Calu3 (cell line): ENCODE measurements around the gene ABCG5. TPM values are rescaled to one million over a fixed set of nuclear protein-coding genes. Genes with fewer than 3 reads are reported as not detected.

Experiments
- BruUV-seq: library from RNA; stranded (reverse); fragments of 400-500 nt; replicated peaks from 2 replicates; lab custom pipeline; 2021; lab: Mats Ljungman, UMichigan
- CTCF ChIA-PET: fragments of 300-600 bp; sonication (Branson Sonifier 250); formaldehyde crosslinking; loops from one replicate; lab custom pipeline; 2022; ENCODE audit warnings: antibody characterized with exemption; lab: Charles Lee
- DNase-seq: peaks from one replicate; pipeline ENCODE4 v3.0.0; 2022
- H3K27ac Mint-ChIP-seq: one replicate; pipeline ENCODE4 v1.8.0; 2022; ENCODE audit warnings: mixed read lengths; ENCODE audit not compliant: unreplicated experiment
- H3K27me3 Mint-ChIP-seq: one replicate; pipeline ENCODE4 v1.8.0; 2022; ENCODE audit warnings: mixed read lengths; ENCODE audit not compliant: unreplicated experiment
- H3K36me3 Mint-ChIP-seq: one replicate; pipeline ENCODE4 v1.8.0; 2022; ENCODE audit warnings: mild to moderate bottlenecking, moderate library complexity, mixed read lengths; ENCODE audit not compliant: insufficient read depth, unreplicated experiment
- H3K4me1 Mint-ChIP-seq: one replicate; pipeline ENCODE4 v1.8.0; 2022; ENCODE audit warnings: mild to moderate bottlenecking, low read depth, mixed read lengths; ENCODE audit not compliant: unreplicated experiment
- H3K4me3 Mint-ChIP-seq: one replicate; pipeline ENCODE4 v1.8.0; 2022; ENCODE audit warnings: mild to moderate bottlenecking, low read depth, moderate library complexity, mixed read lengths; ENCODE audit not compliant: unreplicated experiment
- H3K9me3 Mint-ChIP-seq: one replicate; pipeline ENCODE4 v1.8.0; 2022; ENCODE audit warnings: low read depth, mixed read lengths; ENCODE audit not compliant: unreplicated experiment
- intact Hi-C: fragments of 100-400 bp; cut with micrococcal nuclease; formaldehyde crosslinking; loops from one replicate; pipeline ENCODE4 v1.10.0; 2022; ENCODE audit not compliant: unreplicated experiment
- total RNA-seq: library from RNA; stranded (reverse); gene quantifications from 2 replicates; pipeline ENCODE4 v1.2.3, GENCODE V29; 2022
- TF ChIP-seq, protein P1 (sequence below): fragments of 200-600 bp; IDR thresholded peaks from one replicate; pipeline ENCODE4 v1.8.0; 2022; ENCODE audit warnings: antibody characterized with exemption; ENCODE audit not compliant: unreplicated experiment

Gene ABCG5
- total RNA-seq, 1 experiment from 2014 or later: 0.66 TPM

DNA sequence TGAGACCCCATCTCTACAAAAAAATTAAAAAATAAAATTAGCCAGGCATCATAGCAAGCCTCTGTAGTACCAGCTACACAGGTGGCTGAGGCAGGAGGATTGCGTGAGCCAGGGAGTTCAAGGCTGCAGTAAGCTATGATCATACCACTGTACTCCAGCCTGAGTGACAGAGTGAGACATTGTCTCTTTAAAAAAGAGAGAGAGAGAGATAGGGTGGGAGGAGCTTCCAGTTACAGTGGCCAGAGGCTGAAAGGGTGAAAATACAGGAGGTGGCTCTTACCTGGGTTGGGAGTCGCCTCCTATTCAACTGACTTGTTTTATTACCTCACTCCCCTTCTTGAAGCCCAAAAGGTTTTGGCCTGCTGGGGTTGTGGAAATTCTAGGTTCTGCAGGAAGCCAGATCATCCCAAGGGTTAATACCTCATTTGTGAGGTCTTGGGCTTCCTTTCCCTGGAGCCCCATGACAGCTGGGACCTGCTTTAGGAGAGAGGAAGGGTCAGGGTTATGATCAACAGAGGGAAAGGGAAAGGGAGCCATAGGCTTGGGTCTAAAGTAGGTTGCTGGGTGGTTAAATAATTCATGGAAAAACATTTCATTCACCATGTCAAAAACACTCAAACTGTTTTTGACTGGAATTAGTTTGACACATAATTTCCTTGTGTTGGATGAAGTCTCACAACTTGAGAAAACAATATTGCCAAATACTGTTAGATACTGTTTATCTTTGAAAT is 47.4 kb downstream of the ABCG5 start:
- H3K27me3 Mint-ChIP-seq: no peaks in the 10 kb centered on the region
- no peaks in the 10 kb centered on the region for H3K4me1 Mint-ChIP-seq
- no peaks in the 10 kb centered on the region for H3K9me3 Mint-ChIP-seq
- peaks cover 8% of the 10 kb centered on the region for H3K36me3 Mint-ChIP-seq
- no peak overlapping the region for H3K27ac Mint-ChIP-seq
- BruUV-seq: no TSS peak
- CTCF ChIA-PET: no interaction called here
- H3K4me3 Mint-ChIP-seq: no peak overlapping the region
- intact Hi-C loops: no loop called here
- TF ChIP-seq, protein P1, sequence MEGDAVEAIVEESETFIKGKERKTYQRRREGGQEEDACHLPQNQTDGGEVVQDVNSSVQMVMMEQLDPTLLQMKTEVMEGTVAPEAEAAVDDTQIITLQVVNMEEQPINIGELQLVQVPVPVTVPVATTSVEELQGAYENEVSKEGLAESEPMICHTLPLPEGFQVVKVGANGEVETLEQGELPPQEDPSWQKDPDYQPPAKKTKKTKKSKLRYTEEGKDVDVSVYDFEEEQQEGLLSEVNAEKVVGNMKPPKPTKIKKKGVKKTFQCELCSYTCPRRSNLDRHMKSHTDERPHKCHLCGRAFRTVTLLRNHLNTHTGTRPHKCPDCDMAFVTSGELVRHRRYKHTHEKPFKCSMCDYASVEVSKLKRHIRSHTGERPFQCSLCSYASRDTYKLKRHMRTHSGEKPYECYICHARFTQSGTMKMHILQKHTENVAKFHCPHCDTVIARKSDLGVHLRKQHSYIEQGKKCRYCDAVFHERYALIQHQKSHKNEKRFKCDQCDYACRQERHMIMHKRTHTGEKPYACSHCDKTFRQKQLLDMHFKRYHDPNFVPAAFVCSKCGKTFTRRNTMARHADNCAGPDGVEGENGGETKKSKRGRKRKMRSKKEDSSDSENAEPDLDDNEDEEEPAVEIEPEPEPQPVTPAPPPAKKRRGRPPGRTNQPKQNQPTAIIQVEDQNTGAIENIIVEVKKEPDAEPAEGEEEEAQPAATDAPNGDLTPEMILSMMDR: no peak
- DNase-seq: no peak

DNA sequence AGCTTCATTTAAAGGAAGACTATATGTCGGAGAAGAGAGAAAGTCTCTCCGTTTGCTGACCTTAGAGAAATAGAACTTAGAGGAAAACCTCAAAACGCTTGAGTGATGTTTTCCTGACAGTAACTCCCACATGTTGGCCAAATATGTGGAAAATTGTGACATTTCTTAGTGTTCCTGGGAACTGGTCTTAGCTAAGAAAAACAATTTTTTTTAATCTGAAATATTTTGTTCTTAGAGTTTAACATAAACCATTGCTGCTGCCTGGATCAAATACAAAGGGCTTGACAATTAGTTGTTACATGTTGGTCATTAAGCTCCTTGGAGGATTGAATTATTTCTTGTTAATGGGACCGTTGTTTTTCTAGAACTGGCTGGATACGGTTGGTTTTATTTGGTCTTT is 48.5 kb downstream of the ABCG5 start:
- H3K27me3 Mint-ChIP-seq: no peaks in the 10 kb centered on the region
- TF ChIP-seq, protein P1: no peak
- CTCF ChIA-PET: no interaction called here
- no peaks in the 10 kb centered on the region for H3K4me1 Mint-ChIP-seq
- H3K36me3 Mint-ChIP-seq: peaks cover 8% of the 10 kb centered on the region
- no peak overlapping the region for H3K27ac Mint-ChIP-seq
- BruUV-seq: no TSS peak
- H3K4me3 Mint-ChIP-seq: no peak overlapping the region
- intact Hi-C loops: no loop called here
- H3K9me3 Mint-ChIP-seq: no peaks in the 10 kb centered on the region
- DNase-seq: no peak

DNA sequence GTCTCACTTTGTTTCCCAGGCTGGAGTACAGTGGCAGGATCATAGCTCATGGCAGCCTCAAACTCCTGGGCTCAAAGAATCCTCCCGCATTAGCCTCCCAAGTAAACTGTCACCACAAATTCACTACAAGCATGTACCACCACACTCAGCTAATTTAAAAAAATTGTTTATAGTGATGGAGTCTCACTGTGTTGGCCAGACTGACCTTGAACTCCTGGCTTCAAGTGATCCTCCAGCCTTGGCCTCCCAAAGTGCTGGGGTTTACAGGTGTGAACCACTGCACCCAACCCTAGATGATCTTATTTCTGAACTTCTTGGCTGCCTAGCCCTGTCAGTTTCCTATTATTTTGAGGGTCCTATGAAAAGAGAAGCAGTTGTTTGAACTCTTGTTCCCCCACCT is 50.0 kb downstream of the ABCG5 start:
- TF ChIP-seq, protein P1: no peak
- Mint-ChIP-seq H3K9me3 (no peaks in the 10 kb centered on the region), H3K4me3 (no peak overlapping the region), H3K4me1 (no peaks in the 10 kb centered on the region), H3K27me3 (no peaks in the 10 kb centered on the region), H3K36me3 (peaks cover 8% of the 10 kb centered on the region), H3K27ac (no peak overlapping the region)
- no TSS peak for BruUV-seq
- intact Hi-C loops: no loop called here
- CTCF ChIA-PET: no interaction called here
- no peak for DNase-seq

DNA sequence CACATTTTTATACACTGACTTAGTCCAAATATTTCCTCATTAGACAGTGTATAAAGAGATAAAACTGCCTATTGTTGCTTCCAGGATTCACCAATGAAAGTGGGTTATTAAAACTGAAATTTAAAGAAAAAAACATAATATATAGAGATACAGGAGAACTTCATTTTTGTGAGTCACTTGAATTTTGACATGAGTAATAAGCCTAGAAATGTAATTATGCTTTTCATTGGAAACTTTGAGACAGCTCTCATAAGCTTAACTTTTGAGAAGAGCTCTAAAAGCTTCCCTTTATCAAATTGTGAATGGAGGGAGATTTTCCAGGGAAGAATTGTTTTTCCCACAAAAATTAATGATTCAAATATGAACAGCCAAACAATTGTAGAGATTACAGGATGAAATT is 50.7 kb downstream of the ABCG5 start:
- intact Hi-C loops: no loop called here
- CTCF ChIA-PET: no interaction called here
- Mint-ChIP-seq H3K4me3 (no peak overlapping the region), H3K36me3 (peaks cover 8% of the 10 kb centered on the region), H3K4me1 (no peaks in the 10 kb centered on the region), H3K27me3 (no peaks in the 10 kb centered on the region), H3K9me3 (no peaks in the 10 kb centered on the region), H3K27ac (no peak overlapping the region)
- TF ChIP-seq, protein P1: no peak
- DNase-seq: no peak
- BruUV-seq: no TSS peak
